Activated effector memory CD4-positive, alpha-beta T cell treated with anti-CD3 and anti-CD28 coated beads, Interleukin-2, amount 50 U/mL, for 16 hours (primary cell): ENCODE data around the gene PPIA.
"Not testable (repeated sequence)": the region's sequence is repeated elsewhere in the genome, so short reads cannot be mapped to it uniquely, and the experiment has no call there.

ENCODE experiments used
- DNase-seq: peaks from one replicate; pipeline ENCODE4 v3.0.0-alpha.2; 2020

The PPIA gene

DNA sequence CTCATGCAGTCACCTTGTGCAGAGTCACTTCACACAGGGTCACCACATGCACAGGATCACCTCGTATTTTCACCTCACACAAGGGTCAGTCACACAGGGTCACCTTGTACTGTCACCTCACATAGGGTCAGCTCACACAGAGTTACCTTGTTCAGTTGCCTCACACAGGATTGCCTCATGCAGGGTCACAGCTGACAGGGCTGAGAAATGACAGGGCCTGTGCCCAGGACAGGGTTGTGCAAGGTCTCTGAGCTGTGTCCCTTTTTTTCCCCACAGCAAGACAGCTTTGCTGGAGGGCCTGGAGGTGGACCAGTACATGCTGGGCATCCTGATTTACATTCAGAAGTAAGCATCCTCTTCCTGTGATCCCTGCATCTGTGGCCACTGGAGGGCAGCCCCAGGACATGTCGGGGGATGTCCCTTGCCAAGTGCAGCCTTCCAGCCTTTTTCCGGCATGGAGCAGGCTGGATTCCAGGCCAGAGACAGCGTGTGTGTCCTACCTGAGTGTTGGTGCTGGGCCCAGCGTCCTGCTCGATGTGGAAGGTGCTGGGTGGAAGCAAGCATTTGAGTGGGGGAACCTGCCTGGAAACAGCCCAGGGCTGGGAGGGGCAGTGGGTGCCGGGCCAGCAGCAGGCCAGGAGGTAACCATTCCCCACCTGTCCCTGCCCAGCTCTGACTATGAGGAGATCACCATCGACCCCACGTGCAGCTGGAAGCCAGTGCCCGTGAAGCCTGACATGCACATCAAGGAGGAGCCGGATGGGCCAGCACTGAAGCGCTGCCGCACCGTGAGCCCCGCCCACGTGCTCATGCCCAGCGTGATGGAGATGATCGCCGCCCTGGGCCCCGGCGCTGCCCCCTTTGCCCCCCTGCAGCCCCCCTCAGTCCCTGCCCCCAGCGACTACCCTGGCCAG, 31.6 kb upstream of the PPIA start:
- no peak for DNase-seq

DNA sequence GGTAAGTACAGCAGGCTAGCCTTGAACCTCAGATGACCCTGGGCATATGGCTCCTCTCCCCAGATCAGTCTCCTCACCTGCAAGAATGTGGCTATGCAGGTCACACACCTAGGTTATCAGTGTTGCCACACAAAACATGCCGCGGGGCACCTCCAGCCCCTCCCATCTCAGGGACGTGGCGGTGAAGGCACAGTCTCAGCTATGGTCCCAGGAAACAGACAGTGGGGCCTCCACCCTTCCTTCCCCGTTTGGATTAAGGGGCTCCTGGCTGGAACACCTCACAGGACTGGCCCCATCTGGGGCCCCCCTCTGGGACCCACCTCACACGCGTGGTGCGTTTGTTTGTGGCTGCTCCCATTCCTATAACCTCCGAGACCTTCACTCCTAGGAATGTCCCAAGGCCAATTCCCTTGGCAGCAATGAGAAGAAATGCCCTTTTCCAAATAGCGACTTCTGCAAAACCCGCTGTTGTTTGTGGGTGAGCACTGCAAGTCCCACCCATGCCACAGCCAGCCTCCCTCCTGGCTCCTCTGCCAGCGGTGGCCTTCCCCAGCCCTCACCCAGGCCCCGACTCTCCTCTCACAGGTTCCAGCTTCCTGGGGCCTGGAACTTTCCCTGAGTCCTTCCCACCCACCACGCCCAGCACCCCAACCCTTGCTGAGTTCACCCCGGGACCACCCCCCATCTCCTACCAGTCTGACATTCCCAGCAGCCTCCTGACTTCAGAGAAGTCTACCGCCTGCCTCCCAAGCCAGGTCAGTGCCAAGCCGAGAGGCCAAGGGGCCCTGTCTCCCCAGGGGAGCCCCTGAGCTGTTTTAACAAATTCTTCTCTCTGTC, 30.7 kb upstream of the PPIA start:
- no peak for DNase-seq

DNA sequence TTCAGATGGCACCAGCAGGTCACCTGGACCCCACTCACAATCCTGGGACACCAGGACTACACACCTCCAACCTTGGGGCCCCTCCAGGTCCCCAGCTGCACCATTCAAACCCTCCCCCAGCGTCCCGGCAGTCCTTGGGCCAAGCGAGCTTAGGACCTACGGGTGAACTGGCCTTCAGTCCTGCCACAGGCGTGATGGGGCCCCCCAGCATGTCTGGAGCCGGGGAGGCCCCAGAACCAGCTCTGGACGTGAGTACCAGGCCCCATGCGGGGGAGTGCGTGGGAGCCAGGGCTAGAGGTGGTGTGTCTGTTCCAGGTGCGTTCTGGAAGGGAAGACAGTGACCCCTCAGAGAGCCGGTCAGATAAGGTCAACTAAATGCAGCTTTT, 30.1 kb upstream of the PPIA start:
- DNase-seq: no peak

DNA sequence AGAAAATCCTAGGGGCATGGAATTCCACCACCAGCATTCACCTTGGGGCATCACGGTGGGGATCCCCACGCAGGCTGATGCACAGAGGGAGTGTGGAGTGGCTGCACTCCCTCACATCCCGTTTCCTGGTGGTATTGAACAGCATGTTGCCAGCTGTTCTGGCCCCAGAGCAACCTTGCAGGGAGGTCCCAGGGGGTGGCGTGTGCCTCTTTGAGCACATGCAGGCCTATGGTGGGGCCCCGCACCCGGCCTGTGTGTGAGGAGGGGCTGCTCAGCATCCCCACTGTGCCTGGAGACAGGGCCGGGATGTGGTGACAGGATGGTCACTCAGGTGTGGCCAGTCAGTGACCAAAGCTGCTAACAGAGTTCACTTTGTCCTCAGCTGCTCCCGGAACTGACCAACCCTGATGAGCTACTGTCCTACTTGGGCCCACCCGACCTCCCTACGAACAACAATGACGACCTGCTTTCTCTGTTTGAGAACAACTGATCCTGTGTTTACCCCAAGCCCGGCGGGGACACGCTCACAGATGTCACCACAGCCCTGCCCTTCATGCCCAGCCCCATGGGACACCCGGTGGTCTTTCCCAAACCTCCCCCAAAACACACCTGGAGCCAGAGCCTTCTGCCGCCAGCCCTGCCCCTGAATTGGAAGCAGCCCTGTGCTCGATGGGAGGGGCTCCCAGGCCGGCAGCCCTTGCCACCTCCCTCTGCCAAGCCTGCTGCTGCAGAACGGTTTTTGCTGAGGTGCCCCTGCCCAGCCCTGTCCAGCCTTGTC, 29.2 kb upstream of the PPIA start:
- DNase-seq: no peak

DNA sequence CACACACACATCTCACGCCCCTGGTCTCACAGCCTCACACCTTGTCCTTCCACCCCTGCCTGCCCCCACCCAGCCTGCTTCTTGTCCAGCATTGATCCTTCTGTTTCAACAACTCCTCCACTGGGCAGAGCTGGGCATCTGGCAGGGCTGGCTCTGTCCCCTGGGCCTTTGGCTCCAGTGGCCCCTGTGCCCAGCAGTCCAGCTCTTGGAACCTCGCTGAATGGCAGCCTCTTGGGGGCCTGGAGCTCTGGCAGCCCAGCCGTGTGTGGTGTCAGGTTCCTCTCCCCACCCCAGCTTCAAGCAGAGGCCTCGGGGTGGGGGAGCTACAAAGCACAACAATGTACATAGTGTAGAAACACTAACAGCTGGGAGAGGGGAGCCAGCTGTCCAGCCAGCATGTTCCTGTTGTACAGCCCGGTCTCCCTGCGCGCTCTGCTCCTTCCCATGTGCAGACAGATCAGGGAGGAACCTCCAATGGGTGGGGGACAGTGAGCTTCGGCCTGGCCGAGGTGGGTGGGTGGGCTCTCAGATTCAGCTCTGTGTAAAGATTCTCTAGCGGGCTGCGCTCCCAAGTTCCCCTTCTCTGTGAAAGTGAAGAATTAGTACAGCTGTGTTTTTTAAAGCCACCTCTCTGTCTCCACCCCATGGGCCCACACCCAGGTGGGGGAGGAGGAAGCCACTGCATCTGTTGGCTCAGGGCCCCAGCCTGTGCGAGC, 28.4 kb upstream of the PPIA start:
- peak; percentile 71 for DNase-seq

DNA sequence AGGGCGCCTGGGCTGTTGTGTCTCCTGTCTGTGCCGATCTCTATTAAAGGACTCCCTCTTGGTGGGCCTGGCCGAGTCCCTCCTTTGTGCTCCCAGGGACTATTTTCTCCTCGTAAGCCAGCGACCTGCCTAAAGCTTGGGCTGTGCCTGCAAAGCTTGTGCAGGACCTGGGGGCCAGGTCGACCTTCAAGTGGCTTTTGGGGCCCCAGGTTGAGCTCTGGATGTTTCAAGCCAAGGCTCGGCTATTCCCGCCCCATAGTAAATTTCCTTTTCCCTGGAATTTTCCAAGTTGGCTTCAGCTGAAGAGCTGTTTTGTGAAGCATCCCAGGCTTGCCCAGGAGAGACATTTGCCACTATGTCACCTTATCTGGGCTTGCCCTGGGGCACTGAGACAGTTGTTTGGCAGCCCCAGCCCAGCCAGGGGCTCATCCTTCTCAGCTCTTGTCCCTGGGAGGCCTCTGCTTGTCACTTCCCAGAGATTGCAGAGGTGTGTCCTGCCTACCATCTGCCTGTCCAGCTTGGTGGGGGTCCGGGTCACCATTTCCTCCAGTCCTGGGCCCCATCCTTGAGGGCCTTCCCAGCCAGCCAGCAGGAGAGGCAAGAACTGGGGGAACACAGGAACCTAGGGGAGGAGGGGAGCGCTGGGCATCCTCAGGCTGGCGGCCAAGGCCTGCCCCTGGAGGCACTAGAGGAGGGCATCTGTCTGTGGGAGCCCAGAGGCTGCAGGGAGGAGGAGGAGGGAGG, 27.7 kb upstream of the PPIA start:
- no peak for DNase-seq

DNA sequence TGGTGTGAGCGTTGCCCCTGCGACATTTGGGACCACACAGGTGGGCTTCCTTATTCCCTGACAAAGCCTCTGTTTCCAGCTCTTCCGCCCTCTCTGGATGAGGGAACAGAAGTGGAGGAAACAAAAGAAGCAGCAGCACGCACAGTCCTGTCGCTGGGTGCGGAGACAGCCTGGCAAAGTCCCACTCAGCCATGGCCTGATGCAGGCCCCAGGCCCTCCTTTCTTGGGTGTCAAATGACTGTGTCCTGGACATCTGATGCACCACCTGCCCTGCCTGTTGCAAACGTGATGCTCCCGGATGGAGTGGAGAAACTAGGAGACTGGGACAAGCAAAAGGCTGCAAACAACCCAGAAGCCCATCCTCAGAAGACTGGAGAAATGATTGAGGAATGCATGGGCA, 27.1 kb upstream of the PPIA start:
- DNase-seq: no peak

DNA sequence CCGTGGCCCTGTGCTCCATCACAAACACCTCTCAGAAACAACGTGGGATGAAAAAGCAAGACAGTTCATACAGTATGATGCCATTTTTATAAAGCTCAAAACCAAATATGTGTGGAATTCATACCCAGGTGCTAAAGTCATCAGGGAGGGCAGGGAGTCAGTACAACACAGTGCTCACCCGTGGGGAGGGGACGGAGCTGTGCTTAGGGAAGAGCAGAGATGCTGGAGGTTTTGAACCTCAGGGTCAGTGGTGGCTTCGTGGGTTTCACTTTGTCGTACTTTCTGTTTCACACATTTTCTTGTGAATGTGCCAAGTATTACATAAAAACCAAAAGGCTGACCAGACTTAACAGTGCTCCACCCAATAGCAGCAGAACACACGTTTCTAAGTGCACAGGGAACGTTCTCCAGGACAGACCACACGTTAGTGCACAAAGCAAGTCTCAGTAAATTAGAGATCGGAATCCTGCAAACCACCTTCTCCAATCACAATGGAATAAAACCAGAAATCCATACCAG, 26.6 kb upstream of the PPIA start:
- no peak for DNase-seq

DNA sequence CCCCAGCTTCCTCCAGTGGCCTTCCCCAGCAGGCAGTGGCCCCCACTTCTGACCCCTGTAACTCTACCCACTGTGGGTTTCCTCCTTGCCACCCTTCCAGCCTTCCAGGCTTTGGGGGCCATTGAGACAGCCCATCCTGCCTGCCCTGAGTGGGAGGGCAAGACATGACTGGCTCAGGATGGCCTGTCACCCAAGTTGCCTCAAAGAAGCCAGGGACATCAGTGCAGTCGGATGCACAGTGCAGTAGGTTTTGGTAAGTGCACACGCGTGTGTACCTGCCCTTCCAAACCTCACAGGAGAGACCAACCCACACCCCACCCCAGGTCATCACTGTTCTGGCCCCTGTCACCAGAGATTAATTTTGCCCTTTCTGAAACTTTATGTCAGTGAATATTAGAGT, 25.1 kb upstream of the PPIA start:
- no peak for DNase-seq

DNA sequence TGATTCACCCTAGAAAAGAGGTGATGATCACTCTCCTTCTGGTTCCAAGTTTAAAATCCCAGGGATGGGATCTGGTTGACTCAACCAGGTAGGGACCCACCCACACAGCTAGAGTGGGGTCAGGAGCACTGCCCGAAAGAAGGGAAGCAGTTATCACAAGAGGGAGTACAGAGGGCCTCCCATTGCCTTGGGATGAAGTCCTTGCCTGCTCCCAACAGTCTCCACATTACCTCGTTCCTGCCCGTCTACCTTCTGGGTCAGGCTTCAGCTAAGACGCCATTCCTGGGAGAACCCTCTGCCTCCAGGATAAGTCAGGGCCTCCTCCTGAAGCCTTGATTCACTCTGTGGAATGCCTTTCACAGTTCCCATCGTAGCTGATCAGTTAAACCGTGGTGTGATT, 24.0 kb upstream of the PPIA start:
- DNase-seq: no peak

DNA sequence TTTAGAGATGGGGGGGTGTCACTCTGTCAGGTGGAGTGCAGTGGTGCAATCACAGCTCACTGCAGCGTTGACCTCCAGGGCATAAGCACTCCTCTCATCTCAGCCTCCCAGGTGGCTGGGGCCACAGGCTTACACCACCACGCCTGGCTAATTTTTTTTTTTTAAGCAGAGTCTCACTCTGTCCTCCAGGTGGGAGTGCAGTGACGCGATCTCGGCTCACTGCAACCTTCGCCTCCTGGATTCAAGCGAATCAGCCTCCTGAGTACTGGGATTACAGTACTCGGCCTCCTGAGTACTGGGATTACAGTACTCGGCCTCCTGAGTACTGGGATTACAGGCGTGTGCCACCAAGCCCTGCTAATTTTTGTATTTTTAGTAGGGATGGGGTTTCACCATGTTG, 23.6 kb upstream of the PPIA start:
- no peak for DNase-seq

DNA sequence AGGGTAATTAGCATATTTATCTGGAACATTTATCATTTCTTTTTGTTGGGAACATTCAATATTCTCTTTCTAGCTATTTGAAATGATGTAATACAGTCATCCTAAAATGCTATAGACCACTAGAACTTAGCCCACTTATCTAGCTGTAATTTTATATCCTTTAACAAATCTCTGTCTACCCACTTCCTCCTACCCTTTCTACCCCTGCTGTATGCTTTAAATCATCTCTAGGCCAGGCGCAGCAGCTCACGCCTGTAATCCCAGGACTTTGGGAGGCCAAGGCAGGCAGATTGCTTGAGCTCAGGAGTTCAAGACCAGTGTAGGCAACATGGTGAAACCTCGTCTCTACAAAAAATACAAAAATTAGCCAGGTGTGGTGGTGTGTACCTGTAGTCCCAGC, 22.0 kb upstream of the PPIA start:
- DNase-seq: not testable (repeated sequence)

DNA sequence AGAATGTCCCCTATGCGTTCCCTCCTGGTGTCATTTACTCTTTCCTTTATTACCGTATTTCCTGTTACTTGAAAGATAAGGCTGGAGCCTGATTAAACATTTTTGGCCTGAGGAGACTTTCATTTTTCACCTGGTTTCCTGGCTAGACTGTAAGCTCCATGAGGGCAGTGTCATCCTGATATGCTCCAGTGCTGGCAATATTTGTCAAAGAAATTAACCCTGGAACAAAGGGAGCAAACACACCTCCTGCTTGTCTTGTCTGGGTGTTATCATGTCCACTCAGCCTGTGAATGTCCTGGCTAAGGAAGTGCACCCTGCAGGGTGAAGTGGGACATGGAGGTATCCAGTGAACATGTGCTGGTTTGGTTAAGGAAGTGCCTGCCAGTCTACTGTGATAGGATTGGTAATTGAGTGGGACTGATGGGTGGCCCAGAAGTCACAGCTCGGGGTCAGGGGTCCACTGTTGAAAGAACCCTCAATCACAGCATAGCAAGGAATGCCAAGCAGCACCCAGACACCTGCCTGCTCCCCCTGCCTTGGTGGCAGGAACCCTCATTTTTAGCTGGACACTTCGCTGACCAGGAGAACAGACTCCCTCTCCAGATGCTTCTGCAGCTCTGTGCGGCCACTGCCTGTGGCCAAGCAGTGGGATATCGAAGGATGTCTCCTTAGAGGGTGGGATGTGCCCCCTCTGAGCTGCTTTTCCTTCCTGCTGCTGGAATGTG, 20.9 kb upstream of the PPIA start:
- no peak for DNase-seq

DNA sequence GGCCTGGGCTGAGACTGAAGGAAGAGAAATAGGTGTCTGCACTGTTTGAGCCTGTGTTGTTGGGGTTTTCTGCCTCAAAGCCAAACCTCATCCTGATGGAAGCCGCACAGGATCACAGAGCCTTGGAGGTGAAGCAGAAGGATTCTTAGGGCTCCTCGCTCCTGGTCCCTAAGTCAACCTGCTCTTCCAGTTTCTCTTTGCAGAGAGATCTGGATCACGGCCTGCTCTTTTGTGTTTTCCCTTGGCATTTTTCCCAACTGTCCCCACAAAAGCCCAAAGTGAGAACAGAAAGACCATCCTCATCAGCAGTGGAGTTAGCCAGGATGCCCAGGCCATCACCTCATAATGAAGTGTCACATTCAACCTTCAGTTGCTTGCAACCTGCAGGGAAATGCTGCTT, 20.3 kb upstream of the PPIA start:
- no peak for DNase-seq

DNA sequence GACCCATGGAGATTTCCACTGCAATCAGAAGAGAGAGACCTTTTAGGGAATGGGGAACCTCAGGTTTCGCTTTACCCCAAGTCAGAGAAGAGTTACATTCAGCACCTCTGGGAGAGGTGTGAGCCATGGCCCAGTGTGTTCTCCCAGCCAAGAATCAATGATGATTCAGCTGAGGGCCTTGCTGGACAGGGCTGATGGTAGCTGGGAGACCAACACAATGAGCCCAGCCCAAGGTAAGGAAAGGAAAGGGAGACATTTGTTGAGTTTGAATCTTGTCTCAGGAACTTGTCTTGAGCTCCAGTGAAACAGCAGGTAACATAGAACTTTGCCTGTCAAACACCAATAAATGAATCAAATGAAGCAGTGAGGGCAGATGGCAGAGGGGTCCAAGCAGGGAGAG, 14.0 kb upstream of the PPIA start:
- DNase-seq: no peak

DNA sequence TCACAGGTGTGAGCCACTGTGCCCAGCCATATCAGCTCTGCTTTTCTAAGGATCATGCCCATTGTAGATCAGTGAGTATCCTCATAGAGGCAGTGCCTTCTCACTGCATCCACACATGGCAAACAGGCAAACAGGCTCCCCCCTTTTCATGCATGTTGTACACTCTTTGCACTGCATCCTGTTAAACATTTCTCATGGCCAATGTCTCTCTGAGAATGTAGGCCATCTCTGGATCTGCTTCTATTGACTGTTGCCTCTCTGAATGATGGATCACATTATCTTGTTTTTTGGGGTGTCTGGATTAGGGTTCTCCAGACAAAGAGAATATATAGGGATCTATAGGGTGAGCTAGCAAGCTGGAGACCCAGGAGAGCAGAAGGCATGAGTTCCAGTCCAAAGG, 13.1 kb upstream of the PPIA start:
- no peak for DNase-seq

DNA sequence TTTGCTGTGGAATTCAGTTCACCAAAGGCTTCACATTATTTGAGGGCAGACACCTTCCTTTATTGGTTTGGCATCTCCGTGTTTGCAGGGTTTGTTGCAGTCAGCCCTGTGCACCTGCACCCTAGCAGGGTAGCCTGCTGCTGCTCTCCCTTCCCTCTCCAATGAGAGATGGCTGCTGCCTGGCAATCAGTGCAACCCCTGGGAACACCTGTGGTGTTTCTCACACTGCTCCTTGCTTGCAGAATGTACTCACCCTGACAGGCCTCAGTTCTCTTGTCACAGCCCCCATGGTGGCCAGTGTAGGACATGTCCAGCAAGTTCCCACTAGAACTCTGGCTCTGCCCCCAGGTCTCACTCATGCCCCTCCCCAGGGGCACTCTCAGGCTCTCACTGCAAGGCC, 12.1 kb upstream of the PPIA start:
- DNase-seq: no peak

DNA sequence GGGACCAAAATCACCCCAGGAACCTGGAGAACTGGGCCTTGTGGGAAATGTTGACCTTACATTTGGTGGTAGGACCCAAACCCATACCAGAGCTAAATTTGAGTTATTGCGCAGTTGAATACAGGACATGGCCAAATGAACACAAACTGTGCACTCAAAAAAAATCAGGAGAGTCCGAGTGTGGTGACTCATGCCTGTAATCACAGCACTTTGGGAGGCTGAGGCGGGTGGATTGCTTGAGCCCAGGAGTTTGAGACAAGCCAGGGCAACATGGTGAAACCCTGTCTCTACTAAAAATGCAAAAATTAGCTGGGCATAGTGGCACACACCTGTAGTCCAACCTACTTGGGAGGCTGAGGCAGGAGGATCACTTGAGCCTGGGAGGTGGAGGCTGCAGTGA, 11.3 kb upstream of the PPIA start:
- not testable (repeated sequence) for DNase-seq

DNA sequence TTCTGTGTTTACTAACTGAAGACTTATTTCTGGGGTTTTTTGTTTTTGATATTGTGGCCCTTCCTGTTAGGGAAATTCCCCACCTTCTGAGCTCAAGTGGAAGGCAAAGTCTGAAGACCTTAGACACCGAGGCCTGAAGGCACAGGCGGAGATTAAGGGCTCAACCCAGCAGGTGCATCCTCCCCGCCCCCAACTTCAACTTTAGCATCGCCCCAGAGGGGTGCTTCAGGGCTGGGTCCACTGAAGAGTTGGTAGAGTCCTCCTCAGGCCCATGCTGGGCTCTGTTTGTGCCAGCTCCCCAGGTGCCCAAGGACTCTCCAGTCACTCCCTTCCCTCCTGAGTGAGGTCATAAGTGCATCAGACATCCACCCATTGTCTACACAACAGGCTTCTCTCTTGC, 9.4 kb upstream of the PPIA start:
- no peak for DNase-seq

DNA sequence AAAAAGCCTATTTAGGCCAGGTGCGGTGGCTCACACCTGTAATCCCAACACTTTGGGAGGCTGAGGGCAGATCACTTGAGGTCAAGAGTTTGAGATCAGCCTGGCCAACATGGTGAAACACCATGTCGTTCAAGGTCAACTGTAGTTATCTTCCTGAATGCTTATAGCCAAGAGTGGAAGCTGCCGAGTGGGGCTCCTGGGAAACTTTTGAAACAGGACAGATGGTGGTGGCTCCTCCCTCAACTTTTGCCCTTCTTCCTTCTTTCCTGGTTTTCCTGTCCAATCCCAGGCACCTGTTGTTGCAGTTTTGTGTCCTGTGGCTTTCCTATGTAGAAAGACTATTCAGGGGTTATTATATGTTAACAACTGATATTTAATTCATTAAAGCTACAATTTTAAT, 8.7 kb upstream of the PPIA start:
- DNase-seq: no peak

DNA sequence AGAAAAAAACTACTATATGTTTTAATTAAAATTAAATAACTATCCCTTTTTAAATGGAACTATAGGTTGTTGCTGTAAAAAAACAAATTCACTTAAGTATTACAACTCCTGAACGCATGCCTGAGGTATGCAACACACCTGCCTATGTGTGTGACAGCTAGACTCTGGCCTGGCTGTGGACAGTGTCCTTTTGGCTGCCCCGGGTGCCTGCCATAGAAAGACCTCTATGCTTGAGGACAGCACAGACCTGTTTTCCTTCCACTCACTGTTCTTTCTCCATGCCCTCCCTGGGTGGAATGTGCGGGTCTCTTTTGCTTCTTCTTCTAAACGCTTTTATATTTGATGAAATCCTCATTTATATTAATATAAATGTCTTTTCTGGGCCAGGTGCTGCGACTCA, 6.5 kb upstream of the PPIA start:
- no peak for DNase-seq
